AG09309 (cell line): Measurements from ENCODE around the gene GALNT10.

Source experiments
- DNase-seq: peaks from one replicate; pipeline ENCODE4 v3.0.0-alpha.2; 2010; ENCODE audit warnings: low read depth
- H3K4me3 ChIP-seq: 2 replicates; pipeline ENCODE4 v1.5.1; 2011; ENCODE audit warnings: mild to moderate bottlenecking, low read depth, low read length, moderate library complexity; ENCODE audit not compliant: control insufficient read depth
- CTCF ChIP-seq: IDR thresholded peaks from 2 replicates; pipeline ENCODE4 v1.5.1; 2011; ENCODE audit warnings: mild to moderate bottlenecking, low read depth, low read length, inconsistent platforms; ENCODE audit not compliant: insufficient read depth, control insufficient read depth; ENCODE audit errors: missing control alignments

Gene GALNT10

DNA sequence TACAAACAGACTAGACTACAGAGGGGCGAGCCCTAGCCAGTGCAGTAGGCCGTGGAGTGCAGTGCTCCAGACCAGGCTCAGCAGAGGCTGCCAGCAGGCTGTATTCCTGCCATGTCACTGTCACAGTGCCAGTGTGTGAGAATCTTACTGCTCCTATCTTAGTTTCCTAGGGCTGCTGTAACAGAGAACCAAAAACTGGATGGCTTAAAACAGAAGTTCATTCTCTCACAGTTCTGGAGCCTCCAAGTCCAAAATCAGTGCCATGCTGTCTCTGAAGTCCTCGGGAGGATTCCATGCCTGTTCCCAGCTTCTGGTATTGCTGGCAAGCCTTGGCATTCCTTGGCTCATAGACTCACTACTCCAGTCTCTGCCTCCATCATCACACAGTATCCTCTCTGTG is 180.3 kb downstream of the GALNT10 start:
- TF ChIP-seq CTCF, result no peak
- H3K4me3 ChIP-seq, result no peak overlapping the region
- no peak for DNase-seq

GRCh38 chr5:154371687-154372086 is 181.2 kb downstream of the GALNT10 start:
- DNase-seq, result peak; percentile 94
- no peak overlapping the region for H3K4me3 ChIP-seq
- TF ChIP-seq CTCF, result no peak

DNA sequence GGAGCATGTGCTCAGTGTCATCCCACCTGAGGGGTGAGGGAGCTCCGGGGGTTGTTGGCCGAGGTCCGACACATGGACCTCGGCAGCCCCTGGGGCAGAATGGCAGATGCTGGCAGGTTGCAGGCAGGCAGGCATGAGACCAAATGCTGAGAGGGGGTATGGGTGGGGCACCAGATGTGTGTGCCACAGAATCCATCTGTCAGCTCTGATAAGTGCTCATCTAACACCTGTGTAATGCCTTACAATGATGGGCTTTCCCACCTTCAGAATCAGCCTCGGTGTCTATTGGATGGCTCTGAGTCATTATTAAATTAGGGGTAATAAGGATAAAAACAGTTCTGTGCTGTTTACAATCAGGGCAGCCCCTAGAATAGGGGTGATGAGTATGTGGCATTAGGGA is 182.1 kb downstream of the GALNT10 start:
- TF ChIP-seq CTCF, result no peak
- DNase-seq, result no peak
- no peak overlapping the region for H3K4me3 ChIP-seq

GRCh38 chr5:154373326-154373725 is 182.8 kb downstream of the GALNT10 start:
- DNase-seq, result no peak
- H3K4me3 ChIP-seq, result no peak overlapping the region
- no peak for TF ChIP-seq CTCF

DNA sequence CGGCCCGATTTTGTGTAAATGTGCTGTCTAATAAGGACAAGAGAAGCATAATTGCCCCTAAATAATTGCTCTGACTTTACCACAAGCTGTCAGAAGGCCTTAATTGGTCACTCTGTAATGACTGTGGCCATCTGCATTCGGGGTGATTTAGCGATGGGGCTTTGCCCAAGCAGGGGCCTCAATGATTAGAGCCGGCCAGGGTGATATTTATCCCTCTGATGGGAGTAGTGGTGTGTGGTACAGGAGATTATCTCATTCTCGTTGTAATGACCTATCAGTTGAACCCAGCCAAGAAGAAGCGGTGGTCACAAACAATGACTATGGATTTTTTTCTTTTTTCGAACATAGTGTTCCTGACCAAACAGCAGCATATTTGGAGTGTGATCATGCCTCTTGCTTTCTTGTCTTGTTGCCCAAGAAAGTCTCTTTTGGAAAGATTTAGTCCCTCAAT is 183.2 kb downstream of the GALNT10 start:
- no peak for TF ChIP-seq CTCF
- H3K4me3 ChIP-seq, result no peak overlapping the region

DNA sequence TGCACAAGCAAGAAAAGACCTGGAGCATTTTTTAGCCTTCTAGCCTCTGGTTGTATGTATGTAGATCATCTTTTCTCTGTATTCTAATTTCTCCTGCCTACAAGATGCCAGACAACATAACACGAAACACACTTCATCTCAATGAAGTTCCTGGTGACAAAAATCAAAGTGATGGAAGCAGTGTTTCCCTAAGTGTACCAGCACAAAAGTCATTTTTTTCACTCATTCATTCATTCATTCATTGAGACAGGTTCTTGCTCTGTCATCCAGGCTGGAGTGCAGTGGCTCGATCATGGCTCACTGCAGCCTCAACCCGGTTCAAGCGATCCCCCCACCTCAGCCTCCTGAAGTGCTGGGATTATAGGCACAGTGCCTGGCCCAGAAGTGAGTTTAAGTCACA is 183.7 kb downstream of the GALNT10 start:
- H3K4me3 ChIP-seq, result no peak overlapping the region
- no peak for TF ChIP-seq CTCF
- no peak for DNase-seq

More for the DNA sequence above, 183.2 kb downstream of the GALNT10 start:
- no peak for DNase-seq
